Coronary artery (tissue), 2 donors: ENCODE data around the gene DNAAF5.
A peak's percentile ranks its signal among the peaks of the same experiment; 100 is the strongest.

Experiments
- DNase-seq: peaks from one replicate; pipeline ENCODE4 v3.0.0-alpha.2; 2017; ENCODE audit warnings: low spot score
- H3K27ac ChIP-seq, 2 donors: fragments of 200-600 bp; sonication (generic); one replicate each; pipeline ENCODE4 v1.5.1; 2016 to 2019
- H3K4me3 ChIP-seq: fragments of 200-600 bp; sonication (generic); 2 replicates; pipeline ENCODE4 v1.5.1; 2016; ENCODE audit warnings: mild to moderate bottlenecking, moderate library complexity
- TF ChIP-seq, protein P1 (sequence below): fragments of 200-600 bp; sonication (generic); IDR thresholded peaks from one replicate; pipeline ENCODE4 v1.5.1; 2019; ENCODE audit warnings: antibody characterized with exemption

The DNAAF5 gene

DNA sequence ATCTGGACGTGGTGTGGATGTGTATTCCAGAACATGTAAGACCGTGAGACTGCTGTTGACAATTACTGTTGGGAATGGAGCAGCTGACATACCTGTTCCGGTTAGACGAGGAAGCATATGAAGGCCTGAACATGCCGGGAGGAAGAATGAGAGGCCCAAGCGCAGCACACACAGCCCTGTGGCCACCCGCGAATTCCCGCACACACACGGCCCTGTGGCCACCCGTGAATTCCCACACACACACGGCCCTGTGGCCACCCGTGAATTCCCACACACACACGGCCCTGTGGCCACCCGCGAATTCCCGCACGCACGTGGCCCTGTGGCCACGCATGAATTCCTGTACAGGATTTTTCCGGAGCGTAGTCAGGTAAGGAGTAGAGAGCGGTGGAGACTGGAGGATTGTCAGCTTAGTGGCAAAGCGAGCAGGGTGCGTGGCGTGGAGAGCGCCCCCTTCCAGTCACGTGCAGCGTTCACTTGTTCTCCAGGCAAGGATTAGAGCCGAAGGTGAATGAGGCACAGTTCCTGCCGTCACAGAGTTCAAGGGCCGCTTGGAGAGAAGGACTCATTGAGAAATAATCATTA lies 96.3 kb downstream of the DNAAF5 start:
- TF ChIP-seq, protein P1, sequence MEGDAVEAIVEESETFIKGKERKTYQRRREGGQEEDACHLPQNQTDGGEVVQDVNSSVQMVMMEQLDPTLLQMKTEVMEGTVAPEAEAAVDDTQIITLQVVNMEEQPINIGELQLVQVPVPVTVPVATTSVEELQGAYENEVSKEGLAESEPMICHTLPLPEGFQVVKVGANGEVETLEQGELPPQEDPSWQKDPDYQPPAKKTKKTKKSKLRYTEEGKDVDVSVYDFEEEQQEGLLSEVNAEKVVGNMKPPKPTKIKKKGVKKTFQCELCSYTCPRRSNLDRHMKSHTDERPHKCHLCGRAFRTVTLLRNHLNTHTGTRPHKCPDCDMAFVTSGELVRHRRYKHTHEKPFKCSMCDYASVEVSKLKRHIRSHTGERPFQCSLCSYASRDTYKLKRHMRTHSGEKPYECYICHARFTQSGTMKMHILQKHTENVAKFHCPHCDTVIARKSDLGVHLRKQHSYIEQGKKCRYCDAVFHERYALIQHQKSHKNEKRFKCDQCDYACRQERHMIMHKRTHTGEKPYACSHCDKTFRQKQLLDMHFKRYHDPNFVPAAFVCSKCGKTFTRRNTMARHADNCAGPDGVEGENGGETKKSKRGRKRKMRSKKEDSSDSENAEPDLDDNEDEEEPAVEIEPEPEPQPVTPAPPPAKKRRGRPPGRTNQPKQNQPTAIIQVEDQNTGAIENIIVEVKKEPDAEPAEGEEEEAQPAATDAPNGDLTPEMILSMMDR, result no peak
- H3K27ac ChIP-seq, result peak overlapping the region in 1 of 2 donors; percentile 12

DNA sequence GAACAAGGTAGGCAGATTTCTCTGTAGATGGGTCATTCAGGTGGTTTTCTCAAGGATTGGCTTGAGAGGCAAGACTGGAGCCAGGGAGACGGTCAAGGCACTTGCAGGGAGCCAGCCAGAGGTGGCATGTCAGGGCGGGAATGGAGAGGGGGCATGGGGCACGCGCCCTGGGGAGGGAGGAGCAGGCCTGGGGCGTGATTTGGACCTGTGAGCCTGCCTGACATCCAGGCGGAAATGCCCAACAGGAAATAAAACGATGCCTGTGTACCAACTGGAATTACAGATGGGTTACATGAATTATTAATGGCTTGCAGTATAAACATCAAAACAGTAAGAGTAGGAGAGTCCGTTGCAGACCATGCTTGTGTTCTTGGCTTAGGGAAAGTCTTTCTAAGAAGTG lies 97.2 kb downstream of the DNAAF5 start:
- TF ChIP-seq, protein P1, result no peak
- H3K4me3 ChIP-seq, result no peak overlapping the region
- peak overlapping the region in 1 of 2 donors; percentile 52 for H3K27ac ChIP-seq
- DNase-seq, result no peak

More for the DNA sequence above, 96.3 kb downstream of the DNAAF5 start:
- no peak overlapping the region for H3K4me3 ChIP-seq
- no peak for DNase-seq

DNA sequence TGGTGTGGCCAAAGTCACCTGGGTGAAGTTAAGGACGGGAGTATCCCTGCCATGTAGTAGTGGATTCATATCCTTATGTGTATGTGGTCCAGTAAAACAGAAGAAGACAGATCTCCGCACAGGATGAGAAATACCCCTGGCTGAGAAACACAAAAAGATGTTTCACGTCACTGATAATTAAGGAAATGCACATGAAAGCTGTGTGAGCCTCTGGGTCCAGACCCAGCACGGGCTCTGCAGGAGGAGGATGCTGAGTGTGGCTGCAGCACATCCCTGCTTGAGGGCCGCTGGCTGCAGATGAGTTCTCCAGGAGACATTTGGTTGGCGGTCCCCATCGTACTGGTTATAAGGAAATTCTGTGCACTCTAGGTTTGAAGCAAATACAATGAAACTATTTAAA lies 97.6 kb downstream of the DNAAF5 start:
- DNase-seq, result no peak
- peak overlapping the region in 1 of 2 donors; percentile 52 for H3K27ac ChIP-seq

DNA sequence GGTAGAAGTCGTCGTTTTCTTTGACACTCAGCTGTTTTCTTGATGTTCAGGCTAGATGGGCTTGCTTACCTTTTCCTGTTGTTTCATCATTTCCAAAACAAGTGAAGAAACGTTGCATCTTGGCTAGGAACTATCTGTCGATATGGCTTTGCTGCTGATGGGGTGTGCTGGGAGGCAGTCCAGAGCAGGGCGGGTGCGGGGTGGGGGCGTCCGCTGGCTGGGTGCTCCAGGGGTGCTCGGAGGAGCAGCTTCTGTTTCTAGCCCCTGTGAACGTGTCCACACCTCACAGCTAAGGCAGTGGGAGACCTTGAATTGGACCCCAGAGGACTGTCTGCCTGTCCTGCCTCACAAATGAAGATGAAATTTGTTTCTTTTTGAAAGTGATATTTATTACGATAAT lies 98.2 kb downstream of the DNAAF5 start:
- Histone ChIP-seq H3K4me3 (no peak overlapping the region), H3K27ac (peak overlapping the region; percentile 65 to 66)
- no peak for DNase-seq
- TF ChIP-seq, protein P1, result no peak

More for the DNA sequence above, 97.6 kb downstream of the DNAAF5 start:
- no peak overlapping the region for H3K4me3 ChIP-seq
- TF ChIP-seq, protein P1, result no peak

DNA sequence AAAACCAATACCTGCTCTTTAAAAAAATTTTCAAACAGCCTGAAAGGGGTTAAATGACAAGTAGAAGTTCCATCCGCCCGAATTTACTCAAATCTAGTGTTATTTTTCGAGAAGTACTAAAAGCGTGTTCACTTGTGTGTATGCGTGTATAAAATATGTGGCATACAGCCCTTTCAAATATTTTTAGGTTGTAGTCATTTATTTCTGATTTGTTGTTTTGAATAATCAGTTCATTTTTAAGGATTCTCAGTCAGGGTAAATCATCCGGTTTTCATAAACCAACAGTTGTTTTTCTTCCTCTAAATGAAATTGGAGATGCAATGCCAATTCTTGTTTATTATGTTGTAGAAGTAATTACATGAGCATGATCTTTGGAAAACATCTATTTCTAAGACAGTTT lies 98.9 kb downstream of the DNAAF5 start:
- no peak for DNase-seq
- peak overlapping the region; percentile 65 to 66 for H3K27ac ChIP-seq

DNA sequence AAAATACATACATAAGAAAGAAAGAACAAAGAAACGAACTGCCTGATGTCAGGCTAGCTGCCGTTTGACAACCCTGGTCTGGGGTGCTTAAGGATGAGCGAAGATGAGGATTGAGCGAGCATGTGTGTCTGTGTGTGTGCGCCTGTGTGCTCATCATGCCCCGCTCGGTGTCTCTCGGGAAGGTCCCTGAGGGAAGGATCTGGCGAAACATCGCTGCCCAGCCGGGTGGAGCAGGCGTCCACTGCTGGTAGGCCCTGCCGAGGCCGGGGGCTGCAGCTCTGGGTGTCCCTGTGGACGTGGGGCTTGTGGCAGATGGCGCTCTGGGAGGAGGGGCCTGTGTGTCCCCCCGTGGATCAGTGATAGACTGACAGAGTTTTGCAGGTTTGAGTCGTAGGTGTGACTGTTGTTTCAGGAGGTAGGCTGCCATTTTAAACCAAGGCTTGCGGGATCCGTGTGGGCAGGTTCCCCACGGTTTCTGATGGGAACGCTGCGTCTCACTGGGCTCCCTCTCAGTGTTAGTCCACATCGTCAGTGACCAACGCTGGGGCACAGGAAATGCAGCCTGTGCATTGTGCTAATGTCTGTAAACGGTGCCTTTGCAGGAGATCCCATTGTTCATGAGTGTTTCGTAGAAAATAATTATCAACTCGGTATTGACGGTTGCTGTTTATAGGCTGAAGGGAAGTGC lies 99.9 kb downstream of the DNAAF5 start:
- no peak overlapping the region for H3K4me3 ChIP-seq
- TF ChIP-seq, protein P1, result no peak
- H3K27ac ChIP-seq, result peak overlapping the region; percentile 65 to 69
- DNase-seq, result no peak

More for the DNA sequence above, 98.9 kb downstream of the DNAAF5 start:
- TF ChIP-seq, protein P1, result no peak
- no peak overlapping the region for H3K4me3 ChIP-seq
